ENCODE results near the gene PECR.
A peak's percentile ranks its signal among the peaks of the same experiment; 100 is the strongest.

The PECR gene

GRCh38 chr2:216081487-216082116 lies at the start of gene PECR, which contains the start of gene TMEM169:
PECR (minus strand) TSS chr2:216081809; CDS start chr2:216081741, 68 bp downstream.
TMEM169 (plus strand) TSS chr2:216081919; CDS start chr2:216095964, 14,045 bp downstream.
- peak; percentile 90 for DNase-seq

GRCh38 chr2:216130346-216130971 lies 48.9 kb upstream of the PECR start:
- DNase-seq, result no peak

GRCh38 chr2:216126943-216127342 lies 45.3 kb upstream of the PECR start:
- DNase-seq, result no peak

GRCh38 chr2:216121255-216121654 lies 39.6 kb upstream of the PECR start:
- DNase-seq, result no peak

GRCh38 chr2:216119986-216120385 lies 38.4 kb upstream of the PECR start:
- no peak for DNase-seq

GRCh38 chr2:216119146-216119545 lies 37.5 kb upstream of the PECR start:
- no peak for DNase-seq

- DNase-seq, result no peak
Observed at GRCh38 chr2:216118474-216118873, 36.9 kb upstream of the PECR start.

GRCh38 chr2:216117561-216118340 lies 36.1 kb upstream of the PECR start:
- no peak for DNase-seq

GRCh38 chr2:216116418-216116817 lies 34.8 kb upstream of the PECR start:
- no peak for DNase-seq

GRCh38 chr2:216114714-216115531 lies 33.3 kb upstream of the PECR start:
- peak; percentile 98 for DNase-seq

GRCh38 chr2:216114382-216114713 lies 32.7 kb upstream of the PECR start:
- no peak for DNase-seq

GRCh38 chr2:216113572-216113971 lies 32.0 kb upstream of the PECR start:
- no peak for DNase-seq

- no peak for DNase-seq
Observed at GRCh38 chr2:216112926-216113325, 31.3 kb upstream of the PECR start.

- DNase-seq, result no peak
Observed at GRCh38 chr2:216111122-216111521, 29.5 kb upstream of the PECR start.

GRCh38 chr2:216110620-216111019 lies 29.0 kb upstream of the PECR start:
- no peak for DNase-seq

GRCh38 chr2:216109962-216110614 lies 28.5 kb upstream of the PECR start:
- no peak for DNase-seq

GRCh38 chr2:216108967-216109921 lies 27.6 kb upstream of the PECR start, which contains the start of gene XRCC5:
XRCC5 (plus strand) TSS chr2:216109348; CDS start chr2:216109437, 89 bp downstream.
- peak; percentile 98 for DNase-seq

GRCh38 chr2:216108310-216108966 lies 26.8 kb upstream of the PECR start:
- DNase-seq, result peak; percentile 52

- peak; percentile 64 for DNase-seq
Observed at GRCh38 chr2:216107760-216108159, 26.2 kb upstream of the PECR start.

GRCh38 chr2:216107320-216107719 lies 25.7 kb upstream of the PECR start:
- no peak for DNase-seq

- no peak for DNase-seq
Observed at GRCh38 chr2:216104691-216105090, 23.1 kb upstream of the PECR start.

Measured in retina (tissue), 1 donor.